Measurements from ENCODE around the gene P4HA2.

- TF ChIP-seq CTCF (IDR thresholded peaks at IDR 0.05) (no peak), POLR2A (IDR thresholded peaks at IDR 0.05; ENCODE audit: low read depth) (no peak), EP300 (IDR thresholded peaks at IDR 0.05) (no peak), POLR2AphosphoS5 (IDR thresholded peaks at IDR 0.05) (no peak)
Observed at GRCh38 chr5:132176987-132177386, 50.7 kb downstream of the P4HA2 start.
